K562 (cell line): Measurements from ENCODE around the gene LILRB3. TPM values are rescaled to one million over a fixed set of nuclear protein-coding genes. Genes with fewer than 3 reads are reported as not detected.

Experiments
- CTCF ChIP-seq, 3 experiments: IDR thresholded peaks in 2 of 3; conservative IDR thresholded peaks in 1 of 3; 2 replicates each; pipeline ENCODE4 v1.5.1; 2011 to 2012; ENCODE audit warnings: low read length in 3 of 3, mild to moderate bottlenecking in 3 of 3, control low read depth in 2 of 3, improper control_type of control experiment in 1 of 3, inconsistent platforms in 1 of 3, low read depth in 1 of 3, mixed read lengths in 1 of 3, moderate library complexity in 1 of 3; ENCODE audit not compliant: insufficient read depth in 2 of 3
- MAZ ChIP-seq, 2 experiments: fragments of 450-650 bp in 1 of 2; sonication (generic) in 1 of 2; formaldehyde crosslinking; IDR thresholded peaks in 1 of 2; conservative IDR thresholded peaks in 1 of 2; 2 replicates each; pipeline versions ENCODE4 v1.4.0 to v1.5.0; 2020; ENCODE audit warnings: mild to moderate bottlenecking in 1 of 2, missing genetic modification reagents in 1 of 2
- PATZ1 ChIP-seq: fragments of 250-450 bp; sonication (Bioruptor Pico); IDR thresholded peaks from 2 replicates; pipeline ENCODE4 v1.5.0; 2020; ENCODE audit warnings: mild to moderate bottlenecking, borderline replicate concordance
- PHF8 ChIP-seq: fragments of 200-600 bp; sonication (generic); IDR thresholded peaks from 2 replicates; pipeline ENCODE4 v1.6.1; 2012; ENCODE audit warnings: mixed run types, mild to moderate bottlenecking, inconsistent platforms, low read length, moderate library complexity, borderline replicate concordance
- REST ChIP-seq, 2 experiments: fragments of 450-650 bp; formaldehyde crosslinking in 1 of 2; IDR thresholded peaks; 2 replicates each; pipeline versions ENCODE4 v1.4.0 to v1.6.1; 2014 to 2020; ENCODE audit warnings: mild to moderate bottlenecking in 2 of 2, borderline replicate concordance in 1 of 2, low read depth in 1 of 2
- RUNX1 ChIP-seq: sonication (generic); IDR thresholded peaks from 2 replicates; pipeline ENCODE4 v1.6.1; 2016; ENCODE audit warnings: antibody characterized with exemption, low read depth
- SIN3B ChIP-seq: fragments of 450-650 bp; IDR thresholded peaks from 2 replicates; pipeline ENCODE4 v1.6.1; 2017; ENCODE audit warnings: low read depth, mild to moderate bottlenecking, moderate library complexity
- TBP ChIP-seq: optimal IDR thresholded peaks from 2 replicates; pipeline ENCODE3; 2011; ENCODE audit warnings: low read depth, low read length, improper control_type of control experiment
- ZNF561 ChIP-seq: fragments of 450-650 bp; formaldehyde crosslinking; conservative IDR thresholded peaks from 2 replicates; pipeline ENCODE4 v1.4.0; 2020; ENCODE audit warnings: mild to moderate bottlenecking, moderate library complexity
- ZNF639 ChIP-seq, 2 experiments: fragments of 200-800 bp in 1 of 2; sonication (Bioruptor generic) in 1 of 2; sonication (generic) in 1 of 2; formaldehyde crosslinking in 1 of 2; IDR thresholded peaks in 1 of 2; conservative IDR thresholded peaks in 1 of 2; 2 replicates each; pipeline versions ENCODE4 v1.5.0 to v1.6.1; 2016 to 2020; ENCODE audit warnings: missing compliant biosample characterization in 1 of 2, missing genetic modification characterization in 1 of 2, missing genetic modification reagents in 1 of 2
- ZNF707 ChIP-seq: fragments of 250-450 bp; sonication (Bioruptor Pico); conservative IDR thresholded peaks from 2 replicates; pipeline ENCODE4 v1.8.0; 2022; ENCODE audit warnings: inconsistent platforms, mild to moderate bottlenecking, moderate library complexity
- polyA plus RNA-seq, 8 experiments: library from polyadenylated mRNA; depleted of rRNA in 4 of 8; stranded (reverse) in 5 of 8; unstranded in 3 of 8; fragments of >200 nt; fragmentation: Nextera tagmentation in 2 of 8; fragmentation: Illumina TruSeq in 1 of 8; extraction: Ambion mirVana in 2 of 8; extraction: Trizol in 1 of 8; gene quantifications; 2 replicates each; pipeline versions ENCODE4 v1.2.1 to v1.2.3, GENCODE V29; 2011 to 2014; ENCODE audit warnings: inconsistent platforms in 1 of 8, missing spikeins in 1 of 8
- total RNA-seq, 7 experiments: library from RNA; depleted of rRNA in 6 of 7; stranded (reverse); fragments of >200 nt in 6 of 7; fragmentation: Illumina TruSeq in 2 of 7; extraction: Trizol in 2 of 7; gene quantifications; 2 replicates each; pipeline versions ENCODE4 v1.2.1 to v1.2.3, GENCODE V29; 2011 to 2021; ENCODE audit warnings: low replicate concordance in 1 of 7

Gene LILRB3
- total and polyA plus RNA-seq, 9 of the 15 experiments (the other 6 are each of a cell fraction or from before 2014, with no cell fraction given), result 0.01 to 0.09 TPM; not detected in 7

- TF ChIP-seq PATZ1 (CRISPR knock-in tag) (no peak), REST (IDR thresholded peaks at IDR 0.05; ENCODE audit: borderline replicate concordance) (peak; percentile 24; the same call in 1 of the 2 replicates), REST (CRISPR knock-in tag; IDR thresholded peaks at IDR 0.05; ENCODE audit: low read depth) (peak; percentile 47; the same call in 1 of the 2 replicates), MAZ (CRISPR knock-in tag; conservative IDR thresholded peaks at IDR 0.05 in 1 of 2, IDR thresholded peaks at IDR 0.05 in 1 of 2) (peak in 1 of 2 experiments; percentile 93; a peak in 3 of 4 replicates), PHF8 (peak; percentile 76; the same call in 1 of the 2 replicates), RUNX1 (no peak), ZNF639 (CRISPR knock-in tag; conservative IDR thresholded peaks at IDR 0.05 in 1 of 2, IDR thresholded peaks at IDR 0.05 in 1 of 2) (0 out of 4 replicates have a peak, but pooled peaks of 1 of the 2 experiments have one; percentile 1), CTCF (IDR thresholded peaks at IDR 0.05 in 2 of 3, conservative IDR thresholded peaks at IDR 0.05 in 1 of 3; ENCODE audit: insufficient read depth in 2 of 3, low read depth in 1 of 3, low read length in 3 of 3) (peak in 2 of 3 experiments; percentile 31 to 57; a peak in 4 of 6 replicates), SIN3B (peak; percentile 72; the same call in 1 of the 2 replicates), ZNF561 (no peak), TBP (peak; percentile 65), ZNF707 (CRISPR knock-in tag) (no peak)
Measured at GRCh38 chr19:54189145-54189734, 33.6 kb downstream of the LILRB3 start, which contains the start of gene MBOAT7 (continued).
